WTC11 (cell line): Measurements from ENCODE around the gene PCSK5. TPM values are rescaled to one million over a fixed set of nuclear protein-coding genes. Genes with fewer than 3 reads are reported as not detected.

Source experiments
- ATAC-seq: fragments of 200-7000 bp; cut with Tn5 transposase; 2 replicates; pipeline ENCODE4 v1.10.0; 2021; ENCODE audit warnings: mild to moderate bottlenecking, moderate library complexity
- CTCF ChIA-PET: fragments of 300-600 bp; sonication (Branson Sonifier 250); formaldehyde crosslinking; loops from one replicate; lab custom pipeline; 2021; ENCODE audit warnings: antibody characterized with exemption; lab: Charles Lee
- POLR2A ChIA-PET: fragments of 350-600 bp; sonication (Branson Sonifier 250); formaldehyde crosslinking; loops from one replicate; lab custom pipeline; 2021; ENCODE audit warnings: antibody characterized with exemption; lab: Charles Lee
- DNase-seq: peaks from one replicate; pipeline ENCODE4 v3.0.0; 2021; ENCODE audit warnings: low spot score
- H3K27ac Mint-ChIP-seq: 2 replicates; pipeline ENCODE4 v1.8.0; 2021; ENCODE audit warnings: mixed read lengths
- H3K27me3 Mint-ChIP-seq: 2 replicates; pipeline ENCODE4 v1.8.0; 2021; ENCODE audit warnings: low read depth, mild to moderate bottlenecking, moderate library complexity, mixed read lengths
- H3K36me3 Mint-ChIP-seq: 2 replicates; pipeline ENCODE4 v1.8.0; 2021; ENCODE audit warnings: mixed read lengths
- H3K4me1 Mint-ChIP-seq: 2 replicates; pipeline ENCODE4 v1.8.0; 2022; ENCODE audit warnings: mixed read lengths
- H3K4me3 Mint-ChIP-seq: 2 replicates; pipeline ENCODE4 v1.8.0; 2021; ENCODE audit warnings: mild to moderate bottlenecking, moderate library complexity, mixed read lengths
- H3K9me3 Mint-ChIP-seq: 2 replicates; pipeline ENCODE4 v1.8.0; 2021; ENCODE audit warnings: mixed read lengths
- ARID4B ChIP-seq: sonication (generic); formaldehyde crosslinking; IDR thresholded peaks from 2 replicates; pipeline ENCODE4 v1.8.0; 2023; ENCODE audit warnings: missing genetic modification reagents, mild to moderate bottlenecking, borderline replicate concordance
- CTCF ChIP-seq: fragments of 200-600 bp; IDR thresholded peaks from 2 replicates; pipeline ENCODE4 v1.8.0; 2022; ENCODE audit warnings: antibody characterized with exemption
- ERG ChIP-seq: fragments of 250-450 bp; sonication (Bioruptor Pico); IDR thresholded peaks from 2 replicates; pipeline ENCODE4 v1.8.0; 2021; ENCODE audit warnings: mild to moderate bottlenecking
- HMGA2 ChIP-seq: fragments of 250-450 bp; sonication (Bioruptor Pico); IDR thresholded peaks from 2 replicates; pipeline ENCODE4 v1.4.0; 2021; ENCODE audit warnings: mild to moderate bottlenecking, moderate library complexity
- OVOL2 ChIP-seq: fragments of 250-450 bp; sonication (Bioruptor Pico); IDR thresholded peaks from 2 replicates; pipeline ENCODE4 v1.9.0; 2021; ENCODE audit warnings: mild to moderate bottlenecking, borderline replicate concordance
- RELA ChIP-seq: sonication (generic); formaldehyde crosslinking; IDR thresholded peaks from 2 replicates; pipeline ENCODE4 v1.8.1; 2022; ENCODE audit warnings: missing genetic modification reagents, mild to moderate bottlenecking, borderline replicate concordance
- RORB ChIP-seq: fragments of 250-450 bp; sonication (Bioruptor Pico); IDR thresholded peaks from 2 replicates; pipeline ENCODE4 v1.9.0; 2021; ENCODE audit warnings: mild to moderate bottlenecking
- SP1 ChIP-seq: sonication (generic); formaldehyde crosslinking; conservative IDR thresholded peaks from 2 replicates; pipeline ENCODE4 v1.8.1; 2022; ENCODE audit warnings: missing genetic modification reagents
- ZNF121 ChIP-seq: sonication (generic); formaldehyde crosslinking; IDR thresholded peaks from 2 replicates; pipeline ENCODE4 v1.8.0; 2023; ENCODE audit warnings: missing genetic modification reagents
- ZNF317 ChIP-seq: sonication (generic); formaldehyde crosslinking; IDR thresholded peaks from 2 replicates; pipeline ENCODE4 v1.8.1; 2023; ENCODE audit warnings: low read depth, mild to moderate bottlenecking, moderate library complexity, missing genetic modification reagents, borderline replicate concordance
- ZNF416 ChIP-seq: fragments of 250-450 bp; sonication (Bioruptor Pico); IDR thresholded peaks from 2 replicates; pipeline ENCODE4 v1.9.0; 2021; ENCODE audit warnings: mild to moderate bottlenecking, inconsistent platforms
- total RNA-seq: library from RNA; stranded (reverse); gene quantifications from 3 replicates; pipeline ENCODE4 v1.2.3, GENCODE V29; 2021
- TF ChIP-seq, protein P1 (sequence below): sonication (generic); formaldehyde crosslinking; IDR thresholded peaks from 2 replicates; pipeline ENCODE4 v1.8.0; 2022; ENCODE audit warnings: missing genetic modification reagents
- TF ChIP-seq, protein P2 (sequence below): sonication (generic); formaldehyde crosslinking; IDR thresholded peaks from 2 replicates; pipeline ENCODE4 v1.8.1; 2022; ENCODE audit warnings: mild to moderate bottlenecking, missing genetic modification reagents, moderate library complexity, borderline replicate concordance
- TF ChIP-seq, protein P3 (sequence below): sonication (generic); formaldehyde crosslinking; IDR thresholded peaks from 2 replicates; pipeline ENCODE4 v1.8.1; 2022; ENCODE audit warnings: mild to moderate bottlenecking, moderate library complexity, missing genetic modification reagents
- TF ChIP-seq, protein P4 (sequence below): sonication (generic); formaldehyde crosslinking; IDR thresholded peaks from 2 replicates; pipeline ENCODE4 v1.8.1; 2022; ENCODE audit warnings: low read depth, missing genetic modification reagents, borderline replicate concordance

The PCSK5 gene
- total RNA-seq, 1 experiment from 2014 or later: 30.6 TPM

DNA sequence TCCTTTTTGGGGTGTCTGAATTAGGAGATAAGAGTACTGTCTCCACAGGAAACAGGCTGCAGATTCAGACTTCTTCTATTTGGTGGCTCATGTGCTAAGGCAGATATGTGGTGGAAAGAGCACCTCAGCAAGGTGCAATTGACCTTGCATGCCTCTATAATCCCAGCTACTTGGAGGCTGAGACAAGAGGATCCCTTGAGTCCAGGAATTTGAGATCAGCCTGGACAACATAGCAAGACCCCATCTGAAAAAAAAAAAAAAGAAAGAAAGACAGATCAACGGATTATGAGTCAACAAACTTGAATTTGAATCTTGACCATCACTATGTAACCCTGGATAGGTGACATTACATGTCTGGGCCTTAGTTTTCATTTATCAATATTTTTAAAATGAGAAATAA lies 459.4 kb downstream of the PCSK5 start:
- ChIA-PET CTCF (no interaction called here), POLR2A (interaction anchor here (0.7 kb wide), 1 partner anchor 8 kb away, joined by 8 read pairs; no protein-coding TSS in a partner anchor)
- DNase-seq (no peak), ATAC-seq (no peak)
- TF ChIP-seq ZNF121 (CRISPR knock-in tag): 0 out of 2 replicates have a peak, but pooled peaks have one; percentile 6
- TF ChIP-seq, protein P1, sequence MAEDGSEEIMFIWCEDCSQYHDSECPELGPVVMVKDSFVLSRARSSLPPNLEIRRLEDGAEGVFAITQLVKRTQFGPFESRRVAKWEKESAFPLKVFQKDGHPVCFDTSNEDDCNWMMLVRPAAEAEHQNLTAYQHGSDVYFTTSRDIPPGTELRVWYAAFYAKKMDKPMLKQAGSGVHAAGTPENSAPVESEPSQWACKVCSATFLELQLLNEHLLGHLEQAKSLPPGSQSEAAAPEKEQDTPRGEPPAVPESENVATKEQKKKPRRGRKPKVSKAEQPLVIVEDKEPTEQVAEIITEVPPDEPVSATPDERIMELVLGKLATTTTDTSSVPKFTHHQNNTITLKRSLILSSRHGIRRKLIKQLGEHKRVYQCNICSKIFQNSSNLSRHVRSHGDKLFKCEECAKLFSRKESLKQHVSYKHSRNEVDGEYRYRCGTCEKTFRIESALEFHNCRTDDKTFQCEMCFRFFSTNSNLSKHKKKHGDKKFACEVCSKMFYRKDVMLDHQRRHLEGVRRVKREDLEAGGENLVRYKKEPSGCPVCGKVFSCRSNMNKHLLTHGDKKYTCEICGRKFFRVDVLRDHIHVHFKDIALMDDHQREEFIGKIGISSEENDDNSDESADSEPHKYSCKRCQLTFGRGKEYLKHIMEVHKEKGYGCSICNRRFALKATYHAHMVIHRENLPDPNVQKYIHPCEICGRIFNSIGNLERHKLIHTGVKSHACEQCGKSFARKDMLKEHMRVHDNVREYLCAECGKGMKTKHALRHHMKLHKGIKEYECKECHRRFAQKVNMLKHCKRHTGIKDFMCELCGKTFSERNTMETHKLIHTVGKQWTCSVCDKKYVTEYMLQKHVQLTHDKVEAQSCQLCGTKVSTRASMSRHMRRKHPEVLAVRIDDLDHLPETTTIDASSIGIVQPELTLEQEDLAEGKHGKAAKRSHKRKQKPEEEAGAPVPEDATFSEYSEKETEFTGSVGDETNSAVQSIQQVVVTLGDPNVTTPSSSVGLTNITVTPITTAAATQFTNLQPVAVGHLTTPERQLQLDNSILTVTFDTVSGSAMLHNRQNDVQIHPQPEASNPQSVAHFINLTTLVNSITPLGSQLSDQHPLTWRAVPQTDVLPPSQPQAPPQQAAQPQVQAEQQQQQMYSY: no peak
- no peaks in the 10 kb centered on the region for H3K4me1 Mint-ChIP-seq
- H3K4me3 Mint-ChIP-seq: no peak overlapping the region
- H3K27ac Mint-ChIP-seq: no peak overlapping the region
- H3K9me3 Mint-ChIP-seq: peaks cover 7% of the 10 kb centered on the region; the same call in 1 of the 2 replicates
- no peaks in the 10 kb centered on the region for H3K27me3 Mint-ChIP-seq
- H3K36me3 Mint-ChIP-seq: no peaks in the 10 kb centered on the region; the same call in 1 of the 2 replicates

GRCh38 chr9:76351006-76351405 lies 460.5 kb downstream of the PCSK5 start:
- ATAC-seq: no peak

More at GRCh38 chr9:76351006-76351405, 460.5 kb downstream of the PCSK5 start:
- ChIA-PET POLR2A (no interaction called here), CTCF (interaction anchor here (0.6 kb wide), 1 partner anchor 467 kb away, joined by 3 read pairs; no protein-coding TSS in a partner anchor)
- Mint-ChIP-seq H3K9me3 (peaks cover 7% of the 10 kb centered on the region; the same call in 1 of the 2 replicates), H3K36me3 (no peaks in the 10 kb centered on the region; the same call in 1 of the 2 replicates), H3K27me3 (no peaks in the 10 kb centered on the region), H3K4me1 (no peaks in the 10 kb centered on the region)
- no peak for DNase-seq
- no peak for TF ChIP-seq CTCF
- TF ChIP-seq, protein P2, sequence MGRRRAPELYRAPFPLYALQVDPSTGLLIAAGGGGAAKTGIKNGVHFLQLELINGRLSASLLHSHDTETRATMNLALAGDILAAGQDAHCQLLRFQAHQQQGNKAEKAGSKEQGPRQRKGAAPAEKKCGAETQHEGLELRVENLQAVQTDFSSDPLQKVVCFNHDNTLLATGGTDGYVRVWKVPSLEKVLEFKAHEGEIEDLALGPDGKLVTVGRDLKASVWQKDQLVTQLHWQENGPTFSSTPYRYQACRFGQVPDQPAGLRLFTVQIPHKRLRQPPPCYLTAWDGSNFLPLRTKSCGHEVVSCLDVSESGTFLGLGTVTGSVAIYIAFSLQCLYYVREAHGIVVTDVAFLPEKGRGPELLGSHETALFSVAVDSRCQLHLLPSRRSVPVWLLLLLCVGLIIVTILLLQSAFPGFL (CRISPR knock-in tag): no peak
- no peak for TF ChIP-seq ERG (CRISPR knock-in tag)
- TF ChIP-seq, protein P3, sequence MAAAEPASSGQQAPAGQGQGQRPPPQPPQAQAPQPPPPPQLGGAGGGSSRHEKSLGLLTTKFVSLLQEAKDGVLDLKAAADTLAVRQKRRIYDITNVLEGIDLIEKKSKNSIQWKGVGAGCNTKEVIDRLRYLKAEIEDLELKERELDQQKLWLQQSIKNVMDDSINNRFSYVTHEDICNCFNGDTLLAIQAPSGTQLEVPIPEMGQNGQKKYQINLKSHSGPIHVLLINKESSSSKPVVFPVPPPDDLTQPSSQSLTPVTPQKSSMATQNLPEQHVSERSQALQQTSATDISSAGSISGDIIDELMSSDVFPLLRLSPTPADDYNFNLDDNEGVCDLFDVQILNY (CRISPR knock-in tag): no peak
- TF ChIP-seq ZNF121 (CRISPR knock-in tag): no peak
- TF ChIP-seq RELA: no peak
- TF ChIP-seq ZNF416 (CRISPR knock-in tag): no peak
- no peak for TF ChIP-seq SP1
- TF ChIP-seq ARID4B (CRISPR knock-in tag): no peak
- TF ChIP-seq ZNF317: no peak
- no peak for TF ChIP-seq HMGA2 (CRISPR knock-in tag)
- no peak for TF ChIP-seq RORB (CRISPR knock-in tag)
- no peak for TF ChIP-seq OVOL2 (CRISPR knock-in tag)
- TF ChIP-seq, protein P4, sequence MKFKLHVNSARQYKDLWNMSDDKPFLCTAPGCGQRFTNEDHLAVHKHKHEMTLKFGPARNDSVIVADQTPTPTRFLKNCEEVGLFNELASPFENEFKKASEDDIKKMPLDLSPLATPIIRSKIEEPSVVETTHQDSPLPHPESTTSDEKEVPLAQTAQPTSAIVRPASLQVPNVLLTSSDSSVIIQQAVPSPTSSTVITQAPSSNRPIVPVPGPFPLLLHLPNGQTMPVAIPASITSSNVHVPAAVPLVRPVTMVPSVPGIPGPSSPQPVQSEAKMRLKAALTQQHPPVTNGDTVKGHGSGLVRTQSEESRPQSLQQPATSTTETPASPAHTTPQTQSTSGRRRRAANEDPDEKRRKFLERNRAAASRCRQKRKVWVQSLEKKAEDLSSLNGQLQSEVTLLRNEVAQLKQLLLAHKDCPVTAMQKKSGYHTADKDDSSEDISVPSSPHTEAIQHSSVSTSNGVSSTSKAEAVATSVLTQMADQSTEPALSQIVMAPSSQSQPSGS (CRISPR knock-in tag): no peak
- TF ChIP-seq, all 79 proteins: peak for 0
- H3K4me3 Mint-ChIP-seq: no peak overlapping the region
- no peak overlapping the region for H3K27ac Mint-ChIP-seq
